Measurements from ENCODE around the gene MYCBPAP.

MYCBPAP gene

DNA sequence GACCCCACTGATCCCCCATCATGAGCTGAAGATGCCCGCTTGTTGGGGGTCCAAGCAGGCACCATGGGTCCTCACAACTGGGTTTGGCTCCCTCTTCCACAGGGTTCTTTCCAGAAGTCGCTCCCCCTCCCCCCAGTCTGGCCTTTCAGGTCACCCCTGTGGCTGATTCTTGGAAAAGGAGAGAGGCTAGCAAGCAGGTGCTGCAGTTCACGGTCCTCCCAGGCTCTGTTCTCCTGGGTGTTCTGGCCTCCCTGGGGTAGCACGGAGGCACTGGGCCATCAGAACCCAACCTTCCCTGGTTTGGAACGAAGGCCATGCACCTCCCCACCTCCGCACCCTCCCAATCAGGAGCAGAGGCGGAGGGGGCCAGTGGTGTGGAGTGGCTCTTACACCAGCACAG, 71.2 kb downstream of the MYCBPAP start:
- TF ChIP-seq, protein P1, sequence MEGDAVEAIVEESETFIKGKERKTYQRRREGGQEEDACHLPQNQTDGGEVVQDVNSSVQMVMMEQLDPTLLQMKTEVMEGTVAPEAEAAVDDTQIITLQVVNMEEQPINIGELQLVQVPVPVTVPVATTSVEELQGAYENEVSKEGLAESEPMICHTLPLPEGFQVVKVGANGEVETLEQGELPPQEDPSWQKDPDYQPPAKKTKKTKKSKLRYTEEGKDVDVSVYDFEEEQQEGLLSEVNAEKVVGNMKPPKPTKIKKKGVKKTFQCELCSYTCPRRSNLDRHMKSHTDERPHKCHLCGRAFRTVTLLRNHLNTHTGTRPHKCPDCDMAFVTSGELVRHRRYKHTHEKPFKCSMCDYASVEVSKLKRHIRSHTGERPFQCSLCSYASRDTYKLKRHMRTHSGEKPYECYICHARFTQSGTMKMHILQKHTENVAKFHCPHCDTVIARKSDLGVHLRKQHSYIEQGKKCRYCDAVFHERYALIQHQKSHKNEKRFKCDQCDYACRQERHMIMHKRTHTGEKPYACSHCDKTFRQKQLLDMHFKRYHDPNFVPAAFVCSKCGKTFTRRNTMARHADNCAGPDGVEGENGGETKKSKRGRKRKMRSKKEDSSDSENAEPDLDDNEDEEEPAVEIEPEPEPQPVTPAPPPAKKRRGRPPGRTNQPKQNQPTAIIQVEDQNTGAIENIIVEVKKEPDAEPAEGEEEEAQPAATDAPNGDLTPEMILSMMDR (conservative IDR thresholded peaks at IDR 0.05) = no peak
- no peak overlapping the region for H3K27ac ChIP-seq

DNA sequence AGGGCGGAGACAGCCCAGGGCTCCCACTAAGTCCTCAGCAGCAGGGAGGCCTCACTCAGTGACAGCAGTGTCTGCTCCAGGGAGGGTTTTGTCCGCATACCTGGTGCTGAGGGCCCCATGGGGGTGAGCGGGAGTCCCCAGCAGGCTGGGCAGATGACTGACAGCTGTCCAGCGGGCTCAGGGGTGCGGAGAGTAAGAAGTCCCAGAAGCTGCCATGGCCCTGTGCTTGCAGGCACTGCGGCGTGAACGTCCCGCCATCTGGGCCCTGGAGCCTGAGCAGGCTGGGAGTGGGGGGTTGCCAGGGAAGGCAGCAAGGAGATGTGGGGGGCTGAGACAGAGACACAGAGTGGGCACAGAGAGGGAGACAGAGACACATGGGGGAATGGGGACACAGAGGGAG, 72.4 kb downstream of the MYCBPAP start:
- TF ChIP-seq, protein P1 (conservative IDR thresholded peaks at IDR 0.05) = no peak

More for the DNA sequence above, 72.4 kb downstream of the MYCBPAP start:
- no peak overlapping the region for H3K27ac ChIP-seq
